Astrocyte (in vitro differentiated cells and primary cell): ENCODE measurements around the gene NCSTN. TPM values are rescaled to one million over a fixed set of nuclear protein-coding genes. Genes with fewer than 3 reads are reported as not detected.
A peak's percentile ranks its signal among the peaks of the same experiment; 100 is the strongest.

Experiments used
- DNase-seq: peaks from one replicate; pipeline ENCODE4 v3.0.0-alpha.2; 2010; ENCODE audit warnings: low read depth
- FAIRE-seq: peaks from 2 replicates; lab custom pipeline; 2011; peaks lifted over from hg19 to GRCh38; lab: Jason Lieb, UNC
- H2AFZ ChIP-seq: 2 replicates; pipeline ENCODE4 v1.6.0; 2012; ENCODE audit warnings: low read depth, low read length, inconsistent platforms
- H3K27ac ChIP-seq: 2 replicates; pipeline ENCODE4 v1.5.1; 2011; ENCODE audit warnings: low read depth, low read length, inconsistent platforms
- H3K27me3 ChIP-seq: 2 replicates; pipeline ENCODE4 v1.6.0; 2011; ENCODE audit warnings: low read length, inconsistent platforms; ENCODE audit not compliant: insufficient read depth
- H3K36me3 ChIP-seq: 2 replicates; pipeline ENCODE4 v1.5.1; 2011; ENCODE audit warnings: low read length, inconsistent platforms; ENCODE audit not compliant: insufficient read depth
- H3K4me1 ChIP-seq: 2 replicates; pipeline ENCODE4 v1.5.1; 2011; ENCODE audit warnings: low read length, inconsistent platforms; ENCODE audit not compliant: insufficient read depth
- H3K4me2 ChIP-seq: 2 replicates; pipeline ENCODE4 v1.6.0; 2012; ENCODE audit warnings: low read length, inconsistent platforms
- H3K4me3 ChIP-seq: 2 replicates; pipeline ENCODE4 v1.5.1; 2011; ENCODE audit warnings: low read depth, mild to moderate bottlenecking, low read length, inconsistent platforms; ENCODE audit not compliant: insufficient read depth
- H3K79me2 ChIP-seq: 2 replicates; pipeline ENCODE4 v1.6.0; 2012; ENCODE audit warnings: mild to moderate bottlenecking, low read length, inconsistent platforms; ENCODE audit not compliant: insufficient read depth
- H3K9ac ChIP-seq: 2 replicates; pipeline ENCODE4 v1.6.0; 2012; ENCODE audit warnings: mild to moderate bottlenecking, low read length, inconsistent platforms
- H3K9me3 ChIP-seq: 2 replicates; pipeline ENCODE4 v1.5.1; 2012; ENCODE audit warnings: low read depth, mild to moderate bottlenecking, low read length, inconsistent platforms; ENCODE audit not compliant: insufficient read depth
- H4K20me1 ChIP-seq: 2 replicates; pipeline ENCODE4 v1.6.0; 2012; ENCODE audit warnings: low read length, inconsistent platforms; ENCODE audit not compliant: insufficient read depth
- H3K27ac Mint-ChIP-seq: one replicate; pipeline ENCODE4 v1.8.0; 2021; ENCODE audit warnings: mild to moderate bottlenecking, mixed read lengths; ENCODE audit not compliant: unreplicated experiment
- H3K27me3 Mint-ChIP-seq: one replicate; pipeline ENCODE4 v1.8.0; 2021; ENCODE audit warnings: low read depth, mixed read lengths; ENCODE audit not compliant: unreplicated experiment
- H3K36me3 Mint-ChIP-seq: one replicate; pipeline ENCODE4 v1.8.0; 2021; ENCODE audit warnings: low read depth, mixed read lengths; ENCODE audit not compliant: unreplicated experiment
- H3K4me1 Mint-ChIP-seq: one replicate; pipeline ENCODE4 v1.8.0; 2021; ENCODE audit warnings: low read depth, mixed read lengths; ENCODE audit not compliant: unreplicated experiment
- H3K4me3 Mint-ChIP-seq: one replicate; pipeline ENCODE4 v1.8.0; 2021; ENCODE audit warnings: mild to moderate bottlenecking, moderate library complexity, mixed read lengths; ENCODE audit not compliant: unreplicated experiment
- H3K9me3 Mint-ChIP-seq: one replicate; pipeline ENCODE4 v1.8.0; 2021; ENCODE audit warnings: mild to moderate bottlenecking, mixed read lengths; ENCODE audit not compliant: unreplicated experiment
- CTCF ChIP-seq: IDR thresholded peaks from 2 replicates; pipeline ENCODE4 v1.5.1; 2011; ENCODE audit warnings: low read depth, mild to moderate bottlenecking, inconsistent platforms, low read length, moderate library complexity; ENCODE audit not compliant: insufficient read depth
- EZH2 ChIP-seq: IDR thresholded peaks from 2 replicates; pipeline ENCODE4 v1.6.1; 2012; ENCODE audit warnings: mild to moderate bottlenecking, low read length, inconsistent platforms; ENCODE audit not compliant: insufficient read depth
- total RNA-seq: library from RNA; stranded (reverse); gene quantifications from 2 replicates; pipeline ENCODE4 v1.2.1, GENCODE V29; 2021

Gene NCSTN
- total RNA-seq, 1 donor from 2014 or later = 171 TPM

- peaks cover 28% of the 10 kb centered on the region for H3K36me3 ChIP-seq
- peak overlapping the region; percentile 100 for H3K9ac ChIP-seq
- H2AFZ ChIP-seq = no peak overlapping the region
- Mint-ChIP-seq H3K36me3 (peaks cover 6% of the 10 kb centered on the region), H3K9me3 (no peaks in the 10 kb centered on the region), H3K4me3 (peak overlapping the region; percentile 100), H3K4me1 (peaks cover 30% of the 10 kb centered on the region), H3K27ac (no peak overlapping the region), H3K27me3 (no peaks in the 10 kb centered on the region)
- peak overlapping the region; percentile 99 for H3K4me3 ChIP-seq
- H3K27me3 ChIP-seq = no peaks in the 10 kb centered on the region
- no peak overlapping the region for H3K27ac ChIP-seq
- peak overlapping the region; percentile 94 for H3K4me2 ChIP-seq
- H3K9me3 ChIP-seq = no peaks in the 10 kb centered on the region
- TF ChIP-seq CTCF = no peak
- no peak for TF ChIP-seq EZH2
- H4K20me1 ChIP-seq = peaks cover 62% of the 10 kb centered on the region
- no peak for FAIRE-seq
- peaks cover 90% of the 10 kb centered on the region for H3K79me2 ChIP-seq
- DNase-seq = no peak
- H3K4me1 ChIP-seq = peaks cover 17% of the 10 kb centered on the region
Observed at GRCh38 chr1:160340866-160341265, 2.3 kb upstream of the NCSTN start.

GRCh38 chr1:160342526-160342925 lies 657 bp upstream of the NCSTN start:
- Histone ChIP-seq H3K9ac (peak overlapping the region; percentile 100), H3K27ac (peak overlapping the region; percentile 98), H3K4me3 (peak overlapping the region; percentile 99), H3K79me2 (peaks cover 75% of the 10 kb centered on the region), H3K9me3 (no peaks in the 10 kb centered on the region), H3K27me3 (no peaks in the 10 kb centered on the region), H4K20me1 (peaks cover 47% of the 10 kb centered on the region), H3K4me2 (peak overlapping the region; percentile 94), H3K4me1 (peaks cover 17% of the 10 kb centered on the region), H2AFZ (peak overlapping the region; percentile 90), H3K36me3 (peaks cover 28% of the 10 kb centered on the region)
- Mint-ChIP-seq H3K4me1 (peaks cover 30% of the 10 kb centered on the region), H3K4me3 (peak overlapping the region; percentile 100), H3K27ac (peak overlapping the region; percentile 100), H3K27me3 (no peaks in the 10 kb centered on the region), H3K36me3 (peaks cover 10% of the 10 kb centered on the region), H3K9me3 (no peaks in the 10 kb centered on the region)
- DNase-seq = no peak
- FAIRE-seq = no peak
- TF ChIP-seq EZH2 (no peak), CTCF (no peak)

- Histone ChIP-seq H3K4me1 (peaks cover 15% of the 10 kb centered on the region), H3K27me3 (no peaks in the 10 kb centered on the region), H3K36me3 (peaks cover 22% of the 10 kb centered on the region), H2AFZ (no peak overlapping the region), H3K4me2 (peak overlapping the region; percentile 94), H4K20me1 (peaks cover 40% of the 10 kb centered on the region), H3K79me2 (peaks cover 57% of the 10 kb centered on the region), H3K4me3 (peak overlapping the region; percentile 99), H3K27ac (no peak overlapping the region), H3K9me3 (no peaks in the 10 kb centered on the region), H3K9ac (peak overlapping the region; percentile 100)
- FAIRE-seq (no peak), DNase-seq (no peak)
- TF ChIP-seq CTCF (no peak), EZH2 (no peak)
- H3K27me3 Mint-ChIP-seq = no peaks in the 10 kb centered on the region
- peaks cover 24% of the 10 kb centered on the region for H3K4me1 Mint-ChIP-seq
- H3K4me3 Mint-ChIP-seq = peak overlapping the region; percentile 100
- peak overlapping the region; percentile 100 for H3K27ac Mint-ChIP-seq
- no peaks in the 10 kb centered on the region for H3K9me3 Mint-ChIP-seq
- H3K36me3 Mint-ChIP-seq = peaks cover 10% of the 10 kb centered on the region
Observed at GRCh38 chr1:160344241-160344640, 1.1 kb downstream of the NCSTN start.
